Lower lobe of right lung (tissue), 2 donors: ENCODE results near the gene VWA5B1. TPM values are rescaled to one million over a fixed set of nuclear protein-coding genes. Genes with fewer than 3 reads are reported as not detected.

ENCODE experiments used
- ATAC-seq, 2 donors: fragments of 200-7000 bp; cut with Tn5 transposase; one replicate each; pipeline ENCODE4 v1.9.1; 2020 to 2022; ENCODE audit warnings: mild to moderate bottlenecking in 2 of 2, moderate library complexity in 2 of 2
- DNase-seq: peaks from one replicate; pipeline ENCODE4 v3.0.0-alpha.2; 2020
- H3K27ac ChIP-seq: fragments of 200-600 bp; one replicate; pipeline ENCODE4 v1.8.0; 2022
- H3K27me3 ChIP-seq: fragments of 200-600 bp; one replicate; pipeline ENCODE4 v1.8.0; 2022; ENCODE audit warnings: low read depth
- H3K36me3 ChIP-seq: fragments of 200-600 bp; one replicate; pipeline ENCODE4 v1.8.0; 2022; ENCODE audit warnings: mild to moderate bottlenecking
- H3K4me1 ChIP-seq: fragments of 200-600 bp; one replicate; pipeline ENCODE4 v1.8.0; 2022
- H3K4me3 ChIP-seq: fragments of 200-600 bp; one replicate; pipeline ENCODE4 v1.8.0; 2022; ENCODE audit warnings: mild to moderate bottlenecking
- H3K9me3 ChIP-seq: fragments of 200-600 bp; one replicate; pipeline ENCODE4 v1.8.0; 2022
- intact Hi-C: fragments of 100-400 bp; cut with DNase I; formaldehyde crosslinking; loops from one replicate; pipeline ENCODE4 v1.11.0; 2022
- total RNA-seq: library from RNA; stranded (reverse); fragmentation: NEBNext Ultra II Directional; extraction: Animal tissue kit (Norgen Biotek cat#: 25700); gene quantifications from one replicate; pipeline ENCODE4 v1.2.1, GENCODE V29; 2021
- TF ChIP-seq, protein P1 (sequence below): fragments of 200-600 bp; IDR thresholded peaks from one replicate; pipeline ENCODE4 v1.8.0; 2022; ENCODE audit warnings: antibody characterized with exemption, mild to moderate bottlenecking
- donor health status: DM: no; HTN: yes; CAD: no; lungs with severe emphysema.

Gene VWA5B1
- total RNA-seq, 1 donor from 2014 or later = 0.30 TPM

DNA sequence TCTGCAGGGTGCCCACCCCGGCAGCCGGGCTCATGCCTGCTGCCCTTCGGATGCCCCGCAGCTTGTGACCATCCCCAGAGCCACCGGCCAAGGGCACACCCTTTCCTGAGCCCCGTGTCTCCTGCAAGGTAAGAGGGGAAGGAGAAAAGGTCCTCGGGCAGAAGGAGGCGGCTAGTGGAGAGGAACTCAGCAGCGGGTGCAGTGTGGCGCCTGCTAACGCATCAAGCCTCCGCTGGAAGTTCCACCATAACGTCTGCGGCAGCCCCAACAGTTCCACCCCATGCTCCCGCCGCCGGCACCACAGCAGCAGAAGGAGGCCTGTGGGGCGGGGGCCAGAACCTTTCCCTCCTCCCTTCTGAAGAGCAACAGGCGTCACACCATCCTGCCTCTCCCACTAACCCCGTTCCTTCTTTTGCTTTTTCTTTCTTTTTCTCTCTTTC, 990 bp downstream of the VWA5B1 start:
- ATAC-seq (no peak), DNase-seq (no peak)
- intact Hi-C loops = no loop called here
- TF ChIP-seq, protein P1, sequence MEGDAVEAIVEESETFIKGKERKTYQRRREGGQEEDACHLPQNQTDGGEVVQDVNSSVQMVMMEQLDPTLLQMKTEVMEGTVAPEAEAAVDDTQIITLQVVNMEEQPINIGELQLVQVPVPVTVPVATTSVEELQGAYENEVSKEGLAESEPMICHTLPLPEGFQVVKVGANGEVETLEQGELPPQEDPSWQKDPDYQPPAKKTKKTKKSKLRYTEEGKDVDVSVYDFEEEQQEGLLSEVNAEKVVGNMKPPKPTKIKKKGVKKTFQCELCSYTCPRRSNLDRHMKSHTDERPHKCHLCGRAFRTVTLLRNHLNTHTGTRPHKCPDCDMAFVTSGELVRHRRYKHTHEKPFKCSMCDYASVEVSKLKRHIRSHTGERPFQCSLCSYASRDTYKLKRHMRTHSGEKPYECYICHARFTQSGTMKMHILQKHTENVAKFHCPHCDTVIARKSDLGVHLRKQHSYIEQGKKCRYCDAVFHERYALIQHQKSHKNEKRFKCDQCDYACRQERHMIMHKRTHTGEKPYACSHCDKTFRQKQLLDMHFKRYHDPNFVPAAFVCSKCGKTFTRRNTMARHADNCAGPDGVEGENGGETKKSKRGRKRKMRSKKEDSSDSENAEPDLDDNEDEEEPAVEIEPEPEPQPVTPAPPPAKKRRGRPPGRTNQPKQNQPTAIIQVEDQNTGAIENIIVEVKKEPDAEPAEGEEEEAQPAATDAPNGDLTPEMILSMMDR = no peak
- Histone ChIP-seq H3K4me1 (no peaks in the 10 kb centered on the region), H3K4me3 (peak overlapping the region; percentile 30), H3K9me3 (no peaks in the 10 kb centered on the region), H3K27ac (no peak overlapping the region), H3K36me3 (no peaks in the 10 kb centered on the region), H3K27me3 (peaks cover 49% of the 10 kb centered on the region)

DNA sequence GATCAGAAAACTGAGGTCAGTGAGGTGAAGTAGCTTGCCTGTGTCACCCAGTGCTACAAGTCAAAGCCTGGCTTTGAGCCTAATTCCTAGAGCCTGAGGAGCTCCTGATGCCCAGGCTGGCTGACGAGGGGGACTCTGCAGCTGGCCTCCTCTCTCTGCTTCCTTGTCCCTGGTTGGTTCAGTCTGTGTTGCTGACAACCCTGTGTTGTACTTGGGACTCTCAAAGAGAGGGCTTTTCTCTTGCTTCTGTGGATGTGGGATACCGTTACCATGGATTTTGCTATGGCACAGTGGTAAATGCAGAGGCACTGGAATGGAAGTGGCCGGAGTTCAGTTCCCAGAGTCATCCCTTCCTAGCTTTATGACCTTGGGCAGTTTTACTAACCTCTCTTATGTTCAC, 8.0 kb downstream of the VWA5B1 start:
- Histone ChIP-seq H3K27ac (no peak overlapping the region), H3K4me3 (no peak overlapping the region), H3K9me3 (no peaks in the 10 kb centered on the region), H3K4me1 (no peaks in the 10 kb centered on the region), H3K36me3 (no peaks in the 10 kb centered on the region), H3K27me3 (peaks cover 14% of the 10 kb centered on the region)
- TF ChIP-seq, protein P1 = no peak
- DNase-seq (no peak), ATAC-seq (no peak)
- intact Hi-C loops = no loop called here

DNA sequence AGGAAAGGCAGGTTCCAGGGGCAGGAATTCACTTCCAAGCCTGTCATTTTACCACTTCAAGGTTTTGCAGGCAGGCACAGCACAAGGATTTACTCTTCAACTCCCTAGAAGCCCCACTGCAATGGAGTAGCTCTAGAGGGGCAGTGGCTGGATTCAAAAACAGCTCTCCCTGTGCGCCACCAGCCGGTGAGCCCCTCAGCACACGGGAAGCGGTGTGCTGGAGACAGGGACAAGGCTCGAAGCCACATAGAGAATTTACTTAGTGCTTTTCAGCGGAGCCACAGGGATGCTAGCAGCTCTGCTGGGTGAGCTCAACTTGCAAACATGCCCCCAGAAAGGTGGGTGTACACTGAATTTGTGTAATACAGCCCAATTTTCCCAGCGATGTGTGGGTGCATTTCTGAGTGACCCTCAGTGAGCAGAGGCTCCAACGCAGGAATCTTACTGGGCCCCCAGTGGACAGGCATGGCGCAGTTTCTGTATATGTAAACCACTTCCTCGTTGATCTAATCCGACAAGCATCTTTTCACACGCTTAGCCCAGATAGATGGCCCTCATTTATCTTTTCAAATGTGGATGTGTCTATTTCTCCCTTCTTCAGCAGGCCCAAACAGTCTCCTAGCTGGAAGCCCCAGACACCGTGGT, 10.9 kb downstream of the VWA5B1 start:
- DNase-seq = no peak
- Histone ChIP-seq H3K36me3 (no peaks in the 10 kb centered on the region), H3K9me3 (no peaks in the 10 kb centered on the region), H3K27ac (no peak overlapping the region), H3K27me3 (peaks cover 19% of the 10 kb centered on the region), H3K4me3 (no peak overlapping the region), H3K4me1 (no peaks in the 10 kb centered on the region)
- intact Hi-C loops = no loop called here
- ATAC-seq = no peak
- TF ChIP-seq, protein P1 = no peak

DNA sequence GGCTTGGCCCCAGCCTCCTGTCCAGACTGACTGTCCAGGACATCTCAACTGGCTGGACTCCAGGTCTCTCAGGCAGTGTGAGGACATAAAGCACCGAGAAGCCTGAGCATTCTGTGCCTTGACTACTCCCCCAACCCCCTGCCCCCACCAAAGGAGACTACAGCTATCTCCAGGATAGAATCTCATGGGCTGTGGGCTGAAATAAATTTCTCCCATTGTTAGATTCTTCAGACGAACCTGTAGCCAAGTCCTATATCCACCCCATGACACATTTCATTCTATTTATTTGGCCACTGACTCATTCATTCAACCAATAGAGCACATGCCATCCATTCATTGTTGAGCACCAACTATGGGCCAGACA, 11.4 kb downstream of the VWA5B1 start:
- peaks cover 19% of the 10 kb centered on the region for H3K27me3 ChIP-seq
- DNase-seq (no peak), ATAC-seq (no peak)
- H3K4me1 ChIP-seq = no peaks in the 10 kb centered on the region
- no peak overlapping the region for H3K4me3 ChIP-seq
- no peaks in the 10 kb centered on the region for H3K36me3 ChIP-seq
- H3K27ac ChIP-seq = no peak overlapping the region
- H3K9me3 ChIP-seq = no peaks in the 10 kb centered on the region
- TF ChIP-seq, protein P1 = no peak
- intact Hi-C loops = no loop called here

DNA sequence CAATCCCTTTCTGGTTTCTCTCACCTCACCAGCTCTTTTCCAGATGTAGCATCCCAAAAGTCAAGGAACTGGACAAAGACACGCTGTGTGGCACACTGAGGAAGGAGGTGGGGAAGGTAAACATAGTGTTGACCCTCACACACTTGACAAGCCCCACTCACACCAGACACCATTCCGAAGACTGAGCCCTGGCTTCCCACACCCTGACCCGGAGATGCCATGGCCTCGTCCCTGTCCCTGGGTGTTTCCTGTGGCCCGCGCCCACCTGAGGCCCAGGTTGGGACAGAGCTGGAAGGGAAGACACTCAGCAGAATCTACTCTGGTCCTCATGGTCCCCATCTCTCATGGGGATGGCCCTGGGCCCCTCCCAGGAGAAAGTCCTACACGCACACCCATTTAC, 16.4 kb downstream of the VWA5B1 start:
- Histone ChIP-seq H3K27ac (no peak overlapping the region), H3K4me3 (no peak overlapping the region), H3K27me3 (peaks cover 8% of the 10 kb centered on the region), H3K36me3 (no peaks in the 10 kb centered on the region), H3K4me1 (no peaks in the 10 kb centered on the region), H3K9me3 (no peaks in the 10 kb centered on the region)
- no peak for DNase-seq
- TF ChIP-seq, protein P1 = no peak
- intact Hi-C loops = no loop called here
- no peak for ATAC-seq

DNA sequence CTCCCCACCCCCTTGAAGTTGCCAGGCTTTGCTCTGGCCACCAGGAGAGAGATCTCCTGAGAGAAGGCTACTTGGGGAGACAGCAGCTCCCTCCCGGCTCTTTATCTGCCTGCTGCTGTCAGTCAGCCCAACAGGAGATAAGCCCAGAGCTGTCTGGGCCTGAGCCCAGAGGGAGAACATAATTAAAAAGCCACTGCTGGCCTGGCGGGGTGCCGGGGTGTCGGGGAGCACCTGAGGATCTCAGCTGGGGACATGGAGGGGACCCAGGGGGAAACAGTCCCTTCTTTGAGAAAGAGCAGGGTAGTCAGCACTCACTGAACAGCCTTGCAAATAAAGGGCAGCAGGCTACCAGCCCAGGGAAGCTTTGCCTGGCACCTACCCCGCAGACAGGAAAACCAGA, 17.9 kb downstream of the VWA5B1 start:
- no peak for DNase-seq
- Histone ChIP-seq H3K27me3 (peaks cover 5% of the 10 kb centered on the region), H3K4me3 (no peak overlapping the region), H3K9me3 (no peaks in the 10 kb centered on the region), H3K36me3 (no peaks in the 10 kb centered on the region), H3K27ac (no peak overlapping the region), H3K4me1 (no peaks in the 10 kb centered on the region)
- TF ChIP-seq, protein P1 = no peak
- ATAC-seq = no peak
- intact Hi-C loops = no loop called here
